Loucy (cell line): ENCODE results near the gene NHS.

Source experiments
- CTCF ChIP-seq: fragments of 200-600 bp; sonication (generic); conservative IDR thresholded peaks from 2 replicates; pipeline ENCODE4 v1.5.1; 2014; ENCODE audit warnings: mild to moderate bottlenecking, antibody characterized with exemption, low read length
- EZH2phosphoT487 ChIP-seq: fragments of 200-600 bp; IDR thresholded peaks from 2 replicates; pipeline ENCODE4 v1.6.1; 2018; ENCODE audit warnings: antibody characterized with exemption, mild to moderate bottlenecking, moderate library complexity, borderline replicate concordance

DNA sequence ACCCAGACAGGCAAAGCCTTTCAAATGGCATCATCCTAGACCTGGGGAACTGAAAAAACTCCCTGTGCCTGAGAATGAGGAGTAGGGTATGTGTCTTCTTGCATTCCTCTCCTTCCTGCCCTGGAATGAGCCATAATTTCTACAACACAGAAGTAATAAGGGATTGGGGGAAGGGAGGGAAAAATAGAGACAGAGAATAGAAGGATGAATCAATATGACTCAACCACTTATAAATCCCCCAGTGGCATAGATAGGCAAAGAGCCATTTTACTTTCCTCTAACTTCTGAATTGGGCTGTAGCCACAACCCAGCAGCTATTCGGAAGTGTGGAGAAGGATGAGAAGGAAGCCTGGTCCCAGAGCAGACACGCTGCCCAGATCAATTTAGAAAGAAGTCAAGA, 99.9 kb downstream of the NHS start:
- TF ChIP-seq CTCF (no peak), EZH2phosphoT487 (no peak)
